IMR-90 (cell line): ENCODE data around the gene GGNBP2.

Source experiments
- BHLHE40 ChIP-seq: fragments of 150-350 bp; IDR thresholded peaks from 2 replicates; pipeline ENCODE4 v1.6.1; 2016; ENCODE audit warnings: mild to moderate bottlenecking, low read depth, low read length
- CEBPB ChIP-seq: IDR thresholded peaks from 2 replicates; pipeline ENCODE4 v1.6.1; 2012; ENCODE audit warnings: low read depth, low read length, improper control_type of control experiment
- CHD1 ChIP-seq: IDR thresholded peaks from 2 replicates; pipeline ENCODE4 v1.6.1; 2012; ENCODE audit warnings: low read depth, low read length, improper control_type of control experiment
- MXI1 ChIP-seq: IDR thresholded peaks from 2 replicates; pipeline ENCODE4 v1.6.1; 2012; ENCODE audit warnings: low read depth, mild to moderate bottlenecking, low read length, moderate library complexity, borderline replicate concordance
- POLR2A ChIP-seq: IDR thresholded peaks from 2 replicates; pipeline ENCODE4 v1.6.1; 2012; ENCODE audit warnings: mild to moderate bottlenecking, low read depth, low read length
- RAD21 ChIP-seq: IDR thresholded peaks from 2 replicates; pipeline ENCODE4 v1.6.1; 2012; ENCODE audit warnings: low read length, improper control_type of control experiment
- RCOR1 ChIP-seq: IDR thresholded peaks from 2 replicates; pipeline ENCODE4 v1.6.1; 2012; ENCODE audit warnings: mild to moderate bottlenecking, low read length, improper control_type of control experiment; ENCODE audit not compliant: insufficient replicate concordance
- TF ChIP-seq, protein P1 (sequence below): conservative IDR thresholded peaks from 2 replicates; pipeline ENCODE4 v1.5.1; 2012; ENCODE audit warnings: mild to moderate bottlenecking, low read depth, low read length, improper control_type of control experiment
- TF ChIP-seq, protein P2 (sequence below): fragments of 150-350 bp; IDR thresholded peaks from 2 replicates; pipeline ENCODE4 v1.6.1; 2017; ENCODE audit warnings: mild to moderate bottlenecking, antibody characterized with exemption, low read length, low read depth
- TF ChIP-seq, protein P3 (sequence below): fragments of 150-350 bp; IDR thresholded peaks from 2 replicates; pipeline ENCODE4 v1.6.1; 2016; ENCODE audit warnings: low read depth, mild to moderate bottlenecking, low read length, moderate library complexity, borderline replicate concordance

DNA sequence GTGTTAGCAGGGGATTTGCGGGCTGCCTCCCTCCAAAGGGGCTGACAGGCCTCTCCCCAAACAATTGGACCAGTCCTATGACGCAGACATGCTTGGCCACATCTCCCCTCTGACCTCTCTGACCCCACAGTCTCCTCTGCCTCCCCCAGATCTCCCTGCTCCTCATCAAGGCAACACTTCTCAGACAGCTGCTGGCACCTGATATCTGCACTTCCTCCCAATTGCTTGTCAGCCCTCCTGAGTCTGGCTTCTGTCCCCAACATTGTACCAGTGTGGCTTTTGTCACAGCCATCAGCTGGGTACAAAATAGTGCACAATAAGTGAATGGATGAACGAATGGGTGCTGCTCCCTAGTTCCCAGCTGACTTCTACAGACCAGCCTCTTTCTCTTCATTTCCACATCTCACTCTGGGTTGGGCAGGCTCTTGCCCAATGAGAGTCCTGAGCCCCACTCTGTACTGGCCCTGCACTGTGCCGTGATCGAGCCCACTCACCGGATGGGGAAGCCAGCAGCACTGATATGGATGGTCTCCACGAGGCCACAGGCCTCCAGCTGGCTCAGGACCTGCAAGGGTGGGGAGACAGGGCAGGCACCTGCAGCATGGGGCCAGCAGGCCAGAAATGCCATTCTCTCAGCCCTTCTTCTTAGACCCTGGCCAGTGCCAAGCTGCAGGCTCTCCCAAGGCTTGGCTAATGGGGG is 41.1 kb upstream of the GGNBP2 start:
- TF ChIP-seq POLR2A = no peak
- TF ChIP-seq MXI1 = no peak
- TF ChIP-seq, protein P1, sequence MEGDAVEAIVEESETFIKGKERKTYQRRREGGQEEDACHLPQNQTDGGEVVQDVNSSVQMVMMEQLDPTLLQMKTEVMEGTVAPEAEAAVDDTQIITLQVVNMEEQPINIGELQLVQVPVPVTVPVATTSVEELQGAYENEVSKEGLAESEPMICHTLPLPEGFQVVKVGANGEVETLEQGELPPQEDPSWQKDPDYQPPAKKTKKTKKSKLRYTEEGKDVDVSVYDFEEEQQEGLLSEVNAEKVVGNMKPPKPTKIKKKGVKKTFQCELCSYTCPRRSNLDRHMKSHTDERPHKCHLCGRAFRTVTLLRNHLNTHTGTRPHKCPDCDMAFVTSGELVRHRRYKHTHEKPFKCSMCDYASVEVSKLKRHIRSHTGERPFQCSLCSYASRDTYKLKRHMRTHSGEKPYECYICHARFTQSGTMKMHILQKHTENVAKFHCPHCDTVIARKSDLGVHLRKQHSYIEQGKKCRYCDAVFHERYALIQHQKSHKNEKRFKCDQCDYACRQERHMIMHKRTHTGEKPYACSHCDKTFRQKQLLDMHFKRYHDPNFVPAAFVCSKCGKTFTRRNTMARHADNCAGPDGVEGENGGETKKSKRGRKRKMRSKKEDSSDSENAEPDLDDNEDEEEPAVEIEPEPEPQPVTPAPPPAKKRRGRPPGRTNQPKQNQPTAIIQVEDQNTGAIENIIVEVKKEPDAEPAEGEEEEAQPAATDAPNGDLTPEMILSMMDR = no peak
- no peak for TF ChIP-seq BHLHE40
- no peak for TF ChIP-seq RAD21
- no peak for TF ChIP-seq RCOR1
- TF ChIP-seq, protein P2, sequence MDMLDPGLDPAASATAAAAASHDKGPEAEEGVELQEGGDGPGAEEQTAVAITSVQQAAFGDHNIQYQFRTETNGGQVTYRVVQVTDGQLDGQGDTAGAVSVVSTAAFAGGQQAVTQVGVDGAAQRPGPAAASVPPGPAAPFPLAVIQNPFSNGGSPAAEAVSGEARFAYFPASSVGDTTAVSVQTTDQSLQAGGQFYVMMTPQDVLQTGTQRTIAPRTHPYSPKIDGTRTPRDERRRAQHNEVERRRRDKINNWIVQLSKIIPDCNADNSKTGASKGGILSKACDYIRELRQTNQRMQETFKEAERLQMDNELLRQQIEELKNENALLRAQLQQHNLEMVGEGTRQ = no peak
- TF ChIP-seq CHD1 = no peak
- TF ChIP-seq CEBPB = no peak
- TF ChIP-seq, protein P3, sequence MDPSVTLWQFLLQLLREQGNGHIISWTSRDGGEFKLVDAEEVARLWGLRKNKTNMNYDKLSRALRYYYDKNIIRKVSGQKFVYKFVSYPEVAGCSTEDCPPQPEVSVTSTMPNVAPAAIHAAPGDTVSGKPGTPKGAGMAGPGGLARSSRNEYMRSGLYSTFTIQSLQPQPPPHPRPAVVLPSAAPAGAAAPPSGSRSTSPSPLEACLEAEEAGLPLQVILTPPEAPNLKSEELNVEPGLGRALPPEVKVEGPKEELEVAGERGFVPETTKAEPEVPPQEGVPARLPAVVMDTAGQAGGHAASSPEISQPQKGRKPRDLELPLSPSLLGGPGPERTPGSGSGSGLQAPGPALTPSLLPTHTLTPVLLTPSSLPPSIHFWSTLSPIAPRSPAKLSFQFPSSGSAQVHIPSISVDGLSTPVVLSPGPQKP = no peak
